Tibial nerve (tissue), 4 donors: ENCODE results near the gene NDRG3.

Source experiments
- EP300 ChIP-seq, 2 donors: sonication (generic); formaldehyde crosslinking; IDR thresholded peaks; one replicate each; pipeline ENCODE4 v1.6.1; 2017; ENCODE audit warnings: antibody characterized with exemption in 2 of 2, mild to moderate bottlenecking in 1 of 2
- POLR2A ChIP-seq, 2 donors: fragments of 450-650 bp; IDR thresholded peaks; one replicate each; pipeline ENCODE4 v1.6.1; 2017; ENCODE audit warnings: antibody characterized with exemption in 2 of 2, mild to moderate bottlenecking in 2 of 2, moderate library complexity in 2 of 2
- TF ChIP-seq, protein P1 (sequence below), 5 experiments: fragments of 200-600 bp in 3 of 5; fragments of 450-650 bp in 2 of 5; sonication (generic) in 3 of 5; IDR thresholded peaks; one replicate each; pipeline ENCODE4 v1.5.1; 2016 to 2019; ENCODE audit warnings: antibody characterized with exemption in 5 of 5, mild to moderate bottlenecking in 3 of 5, moderate library complexity in 2 of 5

DNA sequence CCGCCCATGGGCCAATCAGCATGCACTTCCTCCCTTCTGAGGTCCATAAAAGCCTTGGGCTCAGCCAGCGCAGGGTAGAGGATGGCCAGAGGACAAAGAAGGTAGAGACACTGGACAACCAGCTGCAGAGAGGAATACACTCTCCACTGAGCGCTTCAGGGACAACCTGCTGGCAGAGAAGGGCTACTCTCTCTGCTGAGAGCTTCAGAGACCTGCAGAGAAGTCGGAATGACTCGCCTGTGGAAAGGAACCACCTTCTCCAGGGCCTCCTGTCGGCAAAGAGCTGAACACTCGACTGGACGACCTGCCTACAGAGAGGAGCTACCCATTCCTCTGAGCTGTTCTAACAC is 68.5 kb downstream of the NDRG3 start:
- TF ChIP-seq, protein P1, sequence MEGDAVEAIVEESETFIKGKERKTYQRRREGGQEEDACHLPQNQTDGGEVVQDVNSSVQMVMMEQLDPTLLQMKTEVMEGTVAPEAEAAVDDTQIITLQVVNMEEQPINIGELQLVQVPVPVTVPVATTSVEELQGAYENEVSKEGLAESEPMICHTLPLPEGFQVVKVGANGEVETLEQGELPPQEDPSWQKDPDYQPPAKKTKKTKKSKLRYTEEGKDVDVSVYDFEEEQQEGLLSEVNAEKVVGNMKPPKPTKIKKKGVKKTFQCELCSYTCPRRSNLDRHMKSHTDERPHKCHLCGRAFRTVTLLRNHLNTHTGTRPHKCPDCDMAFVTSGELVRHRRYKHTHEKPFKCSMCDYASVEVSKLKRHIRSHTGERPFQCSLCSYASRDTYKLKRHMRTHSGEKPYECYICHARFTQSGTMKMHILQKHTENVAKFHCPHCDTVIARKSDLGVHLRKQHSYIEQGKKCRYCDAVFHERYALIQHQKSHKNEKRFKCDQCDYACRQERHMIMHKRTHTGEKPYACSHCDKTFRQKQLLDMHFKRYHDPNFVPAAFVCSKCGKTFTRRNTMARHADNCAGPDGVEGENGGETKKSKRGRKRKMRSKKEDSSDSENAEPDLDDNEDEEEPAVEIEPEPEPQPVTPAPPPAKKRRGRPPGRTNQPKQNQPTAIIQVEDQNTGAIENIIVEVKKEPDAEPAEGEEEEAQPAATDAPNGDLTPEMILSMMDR (IDR thresholded peaks at IDR 0.05) = no peak
- no peak for TF ChIP-seq POLR2A (IDR thresholded peaks at IDR 0.05)
- TF ChIP-seq EP300 (IDR thresholded peaks at IDR 0.05) = no peak
